ENCODE measurements around the gene SIPA1L2. TPM values are rescaled to one million over a fixed set of nuclear protein-coding genes. Genes with fewer than 3 reads are reported as not detected.

The SIPA1L2 gene, protein sequence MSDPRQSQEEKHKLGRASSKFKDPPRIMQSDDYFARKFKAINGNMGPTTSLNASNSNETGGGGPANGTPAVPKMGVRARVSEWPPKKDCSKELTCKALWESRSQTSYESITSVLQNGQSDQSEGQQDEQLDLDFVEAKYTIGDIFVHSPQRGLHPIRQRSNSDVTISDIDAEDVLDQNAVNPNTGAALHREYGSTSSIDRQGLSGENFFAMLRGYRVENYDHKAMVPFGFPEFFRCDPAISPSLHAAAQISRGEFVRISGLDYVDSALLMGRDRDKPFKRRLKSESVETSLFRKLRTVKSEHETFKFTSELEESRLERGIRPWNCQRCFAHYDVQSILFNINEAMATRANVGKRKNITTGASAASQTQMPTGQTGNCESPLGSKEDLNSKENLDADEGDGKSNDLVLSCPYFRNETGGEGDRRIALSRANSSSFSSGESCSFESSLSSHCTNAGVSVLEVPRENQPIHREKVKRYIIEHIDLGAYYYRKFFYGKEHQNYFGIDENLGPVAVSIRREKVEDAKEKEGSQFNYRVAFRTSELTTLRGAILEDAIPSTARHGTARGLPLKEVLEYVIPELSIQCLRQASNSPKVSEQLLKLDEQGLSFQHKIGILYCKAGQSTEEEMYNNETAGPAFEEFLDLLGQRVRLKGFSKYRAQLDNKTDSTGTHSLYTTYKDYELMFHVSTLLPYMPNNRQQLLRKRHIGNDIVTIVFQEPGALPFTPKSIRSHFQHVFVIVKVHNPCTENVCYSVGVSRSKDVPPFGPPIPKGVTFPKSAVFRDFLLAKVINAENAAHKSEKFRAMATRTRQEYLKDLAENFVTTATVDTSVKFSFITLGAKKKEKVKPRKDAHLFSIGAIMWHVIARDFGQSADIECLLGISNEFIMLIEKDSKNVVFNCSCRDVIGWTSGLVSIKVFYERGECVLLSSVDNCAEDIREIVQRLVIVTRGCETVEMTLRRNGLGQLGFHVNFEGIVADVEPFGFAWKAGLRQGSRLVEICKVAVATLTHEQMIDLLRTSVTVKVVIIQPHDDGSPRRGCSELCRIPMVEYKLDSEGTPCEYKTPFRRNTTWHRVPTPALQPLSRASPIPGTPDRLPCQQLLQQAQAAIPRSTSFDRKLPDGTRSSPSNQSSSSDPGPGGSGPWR (N-terminal part only)
- total RNA-seq = 1 to 10 TPM; 1.8 to 1.9 TPM
- polyA plus RNA-seq (2013, experiment 1 of 2) = 2.2 TPM
- 3.5 TPM for polyA plus RNA-seq (2013, experiment 2 of 2)
- total RNA-seq = 1.2 to 140 (median 9.4) reads per million in 172 experiments

DNA sequence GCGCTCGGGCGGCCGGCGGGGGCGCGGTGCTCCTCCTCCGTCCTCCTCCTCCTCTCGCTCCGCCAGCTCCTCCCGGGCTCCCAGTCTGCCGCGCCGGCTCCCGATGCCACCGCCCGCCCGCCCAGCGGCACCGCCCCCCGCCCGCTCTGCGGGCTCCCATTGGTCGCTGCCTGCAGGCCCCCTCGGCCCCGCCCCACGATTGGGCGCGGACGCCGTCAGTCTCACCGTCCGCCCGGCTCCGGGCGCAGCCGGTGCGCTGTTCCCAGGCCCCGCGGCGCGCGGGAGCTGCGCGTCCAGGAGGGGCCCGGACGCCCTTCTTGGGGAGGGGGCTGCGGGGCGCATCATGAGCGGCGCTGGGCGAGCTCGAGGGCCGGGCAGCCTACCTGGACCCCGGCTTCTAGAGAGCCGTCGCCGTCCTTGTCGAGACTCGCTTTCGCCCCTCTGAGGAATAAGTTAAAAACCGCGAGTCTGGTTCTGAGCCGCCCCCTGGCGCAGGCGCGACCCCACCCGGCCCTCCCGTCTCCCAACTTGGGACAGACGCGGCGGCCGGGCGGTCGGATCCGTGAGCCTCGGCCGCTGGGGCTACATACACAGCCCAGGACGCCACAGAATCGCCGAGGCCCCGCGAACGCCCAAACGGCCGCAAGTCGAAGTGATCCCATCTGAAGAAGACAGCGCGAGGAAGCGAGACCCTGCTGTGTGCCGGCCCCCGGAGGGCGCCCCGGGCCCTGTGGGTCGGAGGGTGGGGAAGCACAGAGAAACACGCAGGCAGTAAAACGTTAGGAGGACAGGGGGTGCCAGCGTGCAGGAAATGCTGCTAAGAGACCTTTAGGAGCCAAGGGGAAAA, at the start of gene SIPA1L2:
Gene SIPA1L2, minus strand, starts transcription at position 87 of the 847 bp plus-strand sequence. CDS start 114,794 bp downstream, outside the sequence.
- Mint-ChIP-seq H3K36me3 (ENCODE audit: low read depth) (peaks cover 6% of the 10 kb centered on the region), H3K4me1 (ENCODE audit: low read depth) (peaks cover 29% of the 10 kb centered on the region), H3K27me3 (peaks cover 39% of the 10 kb centered on the region), H3K4me3 (peak within 1 kb of the TSS; percentile 93), H3K27ac (peak within 1 kb of the TSS; percentile 42), H3K9me3 (no peaks in the 10 kb centered on the region)
- DNase-seq (peak; percentile 67 to 93 (median 82)), ATAC-seq (ENCODE audit: poor library complexity) (peak; percentile 89)
- H3K4me1 ChIP-seq (ENCODE audit: insufficient read depth, low read length) = peaks cover 18% of the 10 kb centered on the region
- no peak within 1 kb of the TSS for H3K27ac ChIP-seq (ENCODE audit: low read depth in 1 of 2, low read length in 2 of 2)
- ChIA-PET CTCF (no interaction called here), POLR2A (interaction anchor here (0.5 kb wide), 1 partner anchor 709 kb away, joined by 3 read pairs; no protein-coding TSS in a partner anchor)
- TF ChIP-seq, protein P1, sequence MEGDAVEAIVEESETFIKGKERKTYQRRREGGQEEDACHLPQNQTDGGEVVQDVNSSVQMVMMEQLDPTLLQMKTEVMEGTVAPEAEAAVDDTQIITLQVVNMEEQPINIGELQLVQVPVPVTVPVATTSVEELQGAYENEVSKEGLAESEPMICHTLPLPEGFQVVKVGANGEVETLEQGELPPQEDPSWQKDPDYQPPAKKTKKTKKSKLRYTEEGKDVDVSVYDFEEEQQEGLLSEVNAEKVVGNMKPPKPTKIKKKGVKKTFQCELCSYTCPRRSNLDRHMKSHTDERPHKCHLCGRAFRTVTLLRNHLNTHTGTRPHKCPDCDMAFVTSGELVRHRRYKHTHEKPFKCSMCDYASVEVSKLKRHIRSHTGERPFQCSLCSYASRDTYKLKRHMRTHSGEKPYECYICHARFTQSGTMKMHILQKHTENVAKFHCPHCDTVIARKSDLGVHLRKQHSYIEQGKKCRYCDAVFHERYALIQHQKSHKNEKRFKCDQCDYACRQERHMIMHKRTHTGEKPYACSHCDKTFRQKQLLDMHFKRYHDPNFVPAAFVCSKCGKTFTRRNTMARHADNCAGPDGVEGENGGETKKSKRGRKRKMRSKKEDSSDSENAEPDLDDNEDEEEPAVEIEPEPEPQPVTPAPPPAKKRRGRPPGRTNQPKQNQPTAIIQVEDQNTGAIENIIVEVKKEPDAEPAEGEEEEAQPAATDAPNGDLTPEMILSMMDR (IDR thresholded peaks at IDR 0.05) = peak; percentile 8
- H3K9me3 ChIP-seq (ENCODE audit: control insufficient read depth in 1 of 2, insufficient read depth in 1 of 2, low read length in 2 of 2) = no peaks in the 10 kb centered on the region
- intact Hi-C loops (cut with DNase I, micrococcal nuclease) = loop anchor here (1.0 to 10.0 kb wide), 2 partner anchors 395 to 1105 kb away; partner anchors contain the start of gene TSNAX (in 1 of the 2)
- H3K27me3 ChIP-seq (ENCODE audit: control insufficient read depth in 1 of 2, insufficient read depth in 2 of 2, low read length in 2 of 2) = peaks cover 6 to 19% of the 10 kb centered on the region in 2 experiments
- H3K36me3 ChIP-seq (ENCODE audit: insufficient read depth, low read length) = no peaks in the 10 kb centered on the region
- peak within 1 kb of the TSS; percentile 71 for H3K4me3 ChIP-seq (ENCODE audit: low read length)

- no peak overlapping the region for H3K4me3 ChIP-seq (ENCODE audit: low read length)
- no peaks in the 10 kb centered on the region for H3K36me3 ChIP-seq (ENCODE audit: insufficient read depth, low read length)
- no peaks in the 10 kb centered on the region for H3K9me3 ChIP-seq (ENCODE audit: control insufficient read depth in 1 of 2, insufficient read depth in 1 of 2, low read length in 2 of 2)
- intact Hi-C loops (cut with DNase I, micrococcal nuclease) = no loop called here
- H3K4me1 ChIP-seq (ENCODE audit: insufficient read depth, low read length) = no peaks in the 10 kb centered on the region
- Mint-ChIP-seq H3K4me3 (no peak overlapping the region), H3K9me3 (no peaks in the 10 kb centered on the region), H3K36me3 (ENCODE audit: low read depth) (no peaks in the 10 kb centered on the region), H3K27me3 (no peaks in the 10 kb centered on the region), H3K27ac (no peak overlapping the region), H3K4me1 (ENCODE audit: low read depth) (no peaks in the 10 kb centered on the region)
- ATAC-seq (ENCODE audit: poor library complexity) (no peak), DNase-seq (no peak)
- no peaks in the 10 kb centered on the region for H3K27me3 ChIP-seq (ENCODE audit: control insufficient read depth in 1 of 2, insufficient read depth in 2 of 2, low read length in 2 of 2)
- CTCF ChIA-PET = no interaction called here
- POLR2A ChIA-PET = interaction anchor here (0.5 kb wide), 1 partner anchor 10 kb away, joined by 3 read pairs; no protein-coding TSS in a partner anchor
- H3K27ac ChIP-seq (ENCODE audit: low read depth in 1 of 2, low read length in 2 of 2) = no peak overlapping the region
- TF ChIP-seq, protein P1 (IDR thresholded peaks at IDR 0.05) = no peak
Observed at GRCh38 chr1:232678185-232678886, 48.4 kb upstream of the SIPA1L2 start.

All from CD4-positive, alpha-beta T cell (primary cell).